Prostate gland (tissue), 2 donors: ENCODE data around the gene SMPD3.

Source experiments
- CTCF ChIP-seq, 4 experiments: fragments of 200-600 bp in 2 of 4; fragments of 450-650 bp in 2 of 4; sonication (generic) in 2 of 4; IDR thresholded peaks; 1 replicate in 3 of 4; 2 replicates in 1 of 4; pipeline ENCODE4 v1.5.1; 2016 to 2019; ENCODE audit warnings: antibody characterized with exemption in 4 of 4, mild to moderate bottlenecking in 2 of 4, moderate library complexity in 2 of 4
- POLR2A ChIP-seq: fragments of 450-650 bp; IDR thresholded peaks from one replicate; pipeline ENCODE4 v1.6.1; 2016; ENCODE audit warnings: antibody characterized with exemption, mild to moderate bottlenecking
- POLR2AphosphoS5 ChIP-seq: sonication (generic); formaldehyde crosslinking; IDR thresholded peaks from one replicate; pipeline ENCODE4 v1.6.1; 2017; ENCODE audit warnings: antibody characterized with exemption

DNA sequence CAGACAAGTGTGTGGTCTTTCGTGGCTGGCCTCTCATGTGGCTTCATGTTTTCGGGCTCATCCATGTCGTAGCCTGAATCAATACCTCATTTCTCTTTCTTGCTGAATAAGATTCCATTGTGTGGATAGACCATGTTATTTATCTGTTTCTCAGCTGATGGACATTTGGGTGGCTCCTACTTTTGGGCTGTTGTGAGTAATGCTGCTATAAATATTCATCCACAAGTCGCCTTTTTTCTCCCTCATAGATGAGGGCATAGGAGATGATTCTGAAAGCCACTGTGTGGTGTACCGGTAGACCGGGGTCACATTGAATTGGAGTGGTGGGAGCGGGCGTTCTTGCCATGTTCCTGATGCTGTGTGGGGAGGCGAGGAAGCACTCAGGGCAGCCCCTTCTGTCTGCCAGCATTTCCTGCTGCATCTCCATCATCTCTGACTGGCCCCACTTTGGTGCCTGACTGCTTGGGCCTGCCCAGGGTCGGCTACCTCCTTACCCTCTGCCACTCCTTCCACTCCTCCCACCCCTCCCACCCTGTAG is 97.4 kb downstream of the SMPD3 start:
- TF ChIP-seq POLR2A (no peak), CTCF (IDR thresholded peaks at IDR 0.05) (no peak), POLR2AphosphoS5 (no peak)
